HepG2 (cell line): ENCODE measurements around the gene PBX2. TPM values are rescaled to one million over a fixed set of nuclear protein-coding genes. Genes with fewer than 3 reads are reported as not detected.

ENCODE experiments used
- ATF3 ChIP-seq: sonication (generic); formaldehyde crosslinking; IDR thresholded peaks from 2 replicates; pipeline ENCODE4 v1.4.0; 2020; ENCODE audit warnings: missing genetic modification reagents
- ELK4 ChIP-seq: sonication (generic); formaldehyde crosslinking; IDR thresholded peaks from 2 replicates; pipeline ENCODE4 v1.9.0; 2021; ENCODE audit warnings: missing genetic modification reagents, borderline replicate concordance
- ESRRA ChIP-seq: sonication (generic); formaldehyde crosslinking; IDR thresholded peaks from 2 replicates; pipeline ENCODE4 v1.5.1; 2020; ENCODE audit warnings: mild to moderate bottlenecking, low read depth, missing genetic modification reagents
- FOXJ3 ChIP-seq: sonication (generic); formaldehyde crosslinking; IDR thresholded peaks from 2 replicates; pipeline ENCODE4 v1.4.0; 2020; ENCODE audit warnings: missing genetic modification reagents, mild to moderate bottlenecking, borderline replicate concordance
- HES4 ChIP-seq: sonication (generic); formaldehyde crosslinking; IDR thresholded peaks from 2 replicates; pipeline ENCODE4 v1.9.0; 2021; ENCODE audit warnings: mild to moderate bottlenecking, missing genetic modification reagents, borderline replicate concordance
- HOXA3 ChIP-seq: sonication (generic); formaldehyde crosslinking; IDR thresholded peaks from 2 replicates; pipeline ENCODE4 v1.5.0; 2020; ENCODE audit warnings: missing genetic modification reagents
- MAZ ChIP-seq, 2 experiments: sonication (generic) in 1 of 2; formaldehyde crosslinking in 1 of 2; IDR thresholded peaks; 2 replicates each; pipeline versions ENCODE4 v1.5.0 to v1.6.1; 2012 to 2020; ENCODE audit warnings: low read depth in 2 of 2, mild to moderate bottlenecking in 2 of 2, borderline replicate concordance in 1 of 2, improper control_type of control experiment in 1 of 2, low read length in 1 of 2, missing genetic modification reagents in 1 of 2, moderate library complexity in 1 of 2
- MED8 ChIP-seq: sonication (generic); formaldehyde crosslinking; IDR thresholded peaks from 2 replicates; pipeline ENCODE4 v1.8.1; 2023; ENCODE audit warnings: mild to moderate bottlenecking, missing genetic modification reagents; ENCODE audit not compliant: insufficient replicate concordance
- RARA ChIP-seq: IDR thresholded peaks from 2 replicates; pipeline ENCODE4 v1.6.1; 2016; ENCODE audit warnings: missing genetic modification reagents, missing compliant biosample characterization
- REST ChIP-seq, 2 experiments: IDR thresholded peaks; 2 replicates each; pipeline ENCODE4 v1.6.1; 2011 to 2012; ENCODE audit warnings: low read length in 2 of 2, borderline replicate concordance in 1 of 2, low read depth in 1 of 2, mild to moderate bottlenecking in 1 of 2, moderate library complexity in 1 of 2
- RNF2 ChIP-seq: fragments of 450-650 bp; conservative IDR thresholded peaks from 2 replicates; pipeline ENCODE4 v1.6.1; 2016; ENCODE audit warnings: low read depth
- SMARCE1 ChIP-seq: fragments of 450-650 bp; IDR thresholded peaks from 2 replicates; pipeline ENCODE4 v1.6.1; 2017; ENCODE audit warnings: borderline replicate concordance
- WIZ ChIP-seq: sonication (generic); formaldehyde crosslinking; IDR thresholded peaks from 2 replicates; pipeline ENCODE4 v1.5.1; 2020; ENCODE audit warnings: mild to moderate bottlenecking, missing genetic modification reagents
- ZNF160 ChIP-seq: sonication (generic); formaldehyde crosslinking; IDR thresholded peaks from 2 replicates; pipeline ENCODE4 v1.8.0; 2022; ENCODE audit warnings: mild to moderate bottlenecking, inconsistent platforms, missing genetic modification reagents
- ZNF24 ChIP-seq: fragments of 450-650 bp; IDR thresholded peaks from 2 replicates; pipeline ENCODE4 v1.6.1; 2017; ENCODE audit warnings: antibody characterized with exemption, mild to moderate bottlenecking
- ZNF407 ChIP-seq: sonication (generic); formaldehyde crosslinking; IDR thresholded peaks from one replicate; pipeline ENCODE4 v1.5.1; 2020; ENCODE audit warnings: mild to moderate bottlenecking, missing genetic modification reagents; ENCODE audit errors: not compliant biosample characterization
- ZNF484 ChIP-seq: sonication (generic); formaldehyde crosslinking; IDR thresholded peaks from 2 replicates; pipeline ENCODE4 v1.5.1; 2020; ENCODE audit warnings: mild to moderate bottlenecking, low read depth, missing genetic modification reagents, borderline replicate concordance
- polyA plus RNA-seq, 8 experiments: library from polyadenylated mRNA; depleted of rRNA in 3 of 8; stranded (reverse) in 7 of 8; unstranded in 1 of 8; fragments of >200 nt; fragmentation: Illumina TruSeq in 4 of 8; extraction: Trizol in 4 of 8; gene quantifications; 2 replicates each; pipeline versions ENCODE4 v1.2.1 to v1.2.3, GENCODE V29; 2011 to 2016; ENCODE audit warnings: low read depth in 4 of 8, missing spikeins in 1 of 8, mixed read lengths in 1 of 8; ENCODE audit not compliant: insufficient read depth in 1 of 8
- total RNA-seq, 5 experiments: library from RNA; depleted of rRNA; stranded (reverse); fragments of >200 nt; fragmentation: Illumina TruSeq; extraction: Trizol; gene quantifications; 2 replicates each; pipeline ENCODE4 v1.2.3, GENCODE V29; 2016; ENCODE audit warnings: low read depth in 1 of 5

The PBX2 gene
- total and polyA plus RNA-seq, 2 of the 13 experiments (the other 11 are each of a cell fraction or from before 2014, with no cell fraction given) = 42.3 to 77.8 TPM

GRCh38 chr6:32210191-32210601 is 20.2 kb upstream of the PBX2 start (continued):
- TF ChIP-seq ZNF407 (CRISPR knock-in tag) (no peak), ZNF160 (CRISPR knock-in tag) (no peak), ZNF484 (CRISPR knock-in tag) (no peak), MED8 (CRISPR knock-in tag) (no peak), REST (IDR thresholded peaks at IDR 0.05; ENCODE audit: borderline replicate concordance in 1 of 2, low read depth in 1 of 2, low read length in 2 of 2) (no peak), HOXA3 (CRISPR knock-in tag) (no peak), FOXJ3 (CRISPR knock-in tag) (no peak), SMARCE1 (no peak), HES4 (no peak), WIZ (CRISPR knock-in tag) (no peak), ZNF24 (no peak), ELK4 (CRISPR knock-in tag) (no peak), ATF3 (CRISPR knock-in tag) (no peak), RNF2 (no peak), RARA (peak; percentile 74), MAZ (IDR thresholded peaks at IDR 0.05; ENCODE audit: borderline replicate concordance, low read depth, low read length) (no peak), MAZ (CRISPR knock-in tag; IDR thresholded peaks at IDR 0.05; ENCODE audit: low read depth) (no peak), ESRRA (CRISPR knock-in tag) (peak; percentile 84)
